CD14-positive monocyte (primary cell): ENCODE data around the gene IMMP2L. TPM values are rescaled to one million over a fixed set of nuclear protein-coding genes. Genes with fewer than 3 reads are reported as not detected.

ENCODE experiments used
- DNase-seq, 3 donors: peaks; one replicate each; pipeline ENCODE4 v3.0.0-alpha.2; 2011 to 2022
- H2AFZ ChIP-seq: 2 replicates; pipeline ENCODE4 v1.6.0; 2012; ENCODE audit warnings: mild to moderate bottlenecking, low read depth, low read length, inconsistent platforms; ENCODE audit not compliant: insufficient read depth, poor library complexity, severe bottlenecking
- H3K27ac ChIP-seq, 2 donors: 1 replicate in 1 of 2; 2 replicates in 1 of 2; pipeline ENCODE4 v1.5.1; 2012 to 2013; ENCODE audit warnings: low read length in 2 of 2, control low read depth in 1 of 2, inconsistent platforms in 1 of 2, low read depth in 1 of 2, mild to moderate bottlenecking in 1 of 2
- H3K27me3 ChIP-seq, 2 donors: one replicate each; pipeline versions ENCODE4 v1.6.0 to v1.6.1; 2011 to 2013; ENCODE audit warnings: low read length in 2 of 2; ENCODE audit not compliant: control insufficient read depth in 2 of 2, insufficient read depth in 2 of 2
- H3K36me3 ChIP-seq, 2 donors: replicated peaks in 1 of 2; 1 replicate in 1 of 2; 2 replicates in 1 of 2; pipeline versions ENCODE4 v1.5.1 to v1.6.1; 2012 to 2013; ENCODE audit warnings: low read length in 2 of 2, control low read depth in 1 of 2, inconsistent platforms in 1 of 2, mild to moderate bottlenecking in 1 of 2; ENCODE audit not compliant: insufficient read depth in 2 of 2, control insufficient read depth in 1 of 2
- H3K4me1 ChIP-seq, 2 donors: 1 replicate in 1 of 2; 2 replicates in 1 of 2; pipeline versions ENCODE4 v1.5.1 to v1.6.1; 2012 to 2013; ENCODE audit warnings: low read length in 2 of 2, control low read depth in 1 of 2, inconsistent platforms in 1 of 2, mild to moderate bottlenecking in 1 of 2, moderate library complexity in 1 of 2; ENCODE audit not compliant: insufficient read depth in 2 of 2, control insufficient read depth in 1 of 2
- H3K4me2 ChIP-seq: replicated peaks from 2 replicates; pipeline ENCODE3; 2012; ENCODE audit warnings: low read length, moderate library complexity, mild to moderate bottlenecking; ENCODE audit not compliant: poor library complexity, severe bottlenecking; ENCODE audit errors: extremely low read depth
- H3K4me3 ChIP-seq, 3 experiments: fragments of 200-600 bp in 1 of 3; sonication (generic) in 1 of 3; replicated peaks in 1 of 3; 1 replicate in 2 of 3; 2 replicates in 1 of 3; pipeline ENCODE4 v1.5.1; 2011 to 2013; ENCODE audit warnings: low read length in 3 of 3, mild to moderate bottlenecking in 3 of 3, control low read depth in 2 of 3, low read depth in 2 of 3, inconsistent platforms in 1 of 3, moderate library complexity in 1 of 3
- H3K79me2 ChIP-seq: 2 replicates; pipeline ENCODE4 v1.6.0; 2012; ENCODE audit warnings: mild to moderate bottlenecking, control low read depth, inconsistent platforms, low read length, moderate library complexity; ENCODE audit not compliant: insufficient read depth
- H3K9ac ChIP-seq: 2 replicates; pipeline ENCODE4 v1.6.0; 2017; ENCODE audit warnings: low read length, mild to moderate bottlenecking; ENCODE audit not compliant: insufficient read depth, poor library complexity, severe bottlenecking
- H3K9me3 ChIP-seq, 2 donors: replicated peaks in 1 of 2; 1 replicate in 1 of 2; 2 replicates in 1 of 2; pipeline versions ENCODE4 v1.5.1 to v1.6.1; 2012 to 2013; ENCODE audit warnings: low read length in 2 of 2, control low read depth in 1 of 2; ENCODE audit not compliant: control insufficient read depth in 1 of 2, insufficient read depth in 1 of 2
- H4K20me1 ChIP-seq: 2 replicates; pipeline ENCODE4 v1.6.0; 2012; ENCODE audit warnings: mild to moderate bottlenecking, low read length, control low read depth, moderate library complexity; ENCODE audit not compliant: insufficient read depth
- H3K27ac Mint-ChIP-seq, 7 donors: one replicate each; pipeline ENCODE4 v1.8.0; 2020; ENCODE audit warnings: mild to moderate bottlenecking in 7 of 7, mixed read lengths in 7 of 7, moderate library complexity in 6 of 7, inconsistent platforms in 2 of 7
- H3K27me3 Mint-ChIP-seq, 3 donors: one replicate each; pipeline ENCODE4 v1.8.0; 2021 to 2022; ENCODE audit warnings: low read depth in 3 of 3, mild to moderate bottlenecking in 3 of 3, mixed read lengths in 3 of 3, moderate library complexity in 3 of 3, inconsistent platforms in 1 of 3
- H3K36me3 Mint-ChIP-seq, 2 donors: one replicate each; pipeline ENCODE4 v1.8.0; 2020; ENCODE audit warnings: mixed read lengths in 2 of 2, inconsistent platforms in 1 of 2, mild to moderate bottlenecking in 1 of 2
- H3K4me1 Mint-ChIP-seq: one replicate; pipeline ENCODE4 v1.8.0; 2020; ENCODE audit warnings: mild to moderate bottlenecking, mixed read lengths
- H3K4me3 Mint-ChIP-seq, 2 donors: one replicate each; pipeline ENCODE4 v1.8.0; 2020; ENCODE audit warnings: mild to moderate bottlenecking in 2 of 2, mixed read lengths in 2 of 2, moderate library complexity in 1 of 2
- H3K9me3 Mint-ChIP-seq, 7 donors: one replicate each; pipeline ENCODE4 v1.8.0; 2020 to 2022; ENCODE audit warnings: mixed read lengths in 7 of 7, mild to moderate bottlenecking in 6 of 7, moderate library complexity in 6 of 7, inconsistent platforms in 2 of 7
- CTCF ChIP-seq: fragments of 200-600 bp; IDR thresholded peaks from one replicate; pipeline ENCODE4 v1.8.0; 2022; ENCODE audit warnings: antibody characterized with exemption, mild to moderate bottlenecking
- WGBS: methylation state at CpG from one replicate; pipeline ENCODE4 v1.1.5; 2013; ENCODE audit warnings: missing lambda C conversion rate; ENCODE audit not compliant: insufficient coverage; 5-methylcytosine and 5-hydroxymethylcytosine counted together
- intact Hi-C, 2 donors: fragments of 100-400 bp; cut with micrococcal nuclease; formaldehyde crosslinking; loops; one replicate each; pipeline versions ENCODE4 v1.15.0 to v1.15.1; 2023
- polyA plus RNA-seq, 3 donors: library from polyadenylated mRNA; depleted of rRNA in 1 of 3; unstranded in 2 of 3; stranded (reverse) in 1 of 3; fragments of 300-500 nt in 2 of 3; fragments of >200 nt in 1 of 3; fragmentation: Illumina TruSeq in 2 of 3; gene quantifications; 1 replicate in 2 of 3; 2 replicates in 1 of 3; pipeline ENCODE4 v1.2.3, GENCODE V29; 2012 to 2021

The IMMP2L gene
- polyA plus RNA-seq, 3 donors: 1.9 to 6.4 (median 6.2) TPM

DNA sequence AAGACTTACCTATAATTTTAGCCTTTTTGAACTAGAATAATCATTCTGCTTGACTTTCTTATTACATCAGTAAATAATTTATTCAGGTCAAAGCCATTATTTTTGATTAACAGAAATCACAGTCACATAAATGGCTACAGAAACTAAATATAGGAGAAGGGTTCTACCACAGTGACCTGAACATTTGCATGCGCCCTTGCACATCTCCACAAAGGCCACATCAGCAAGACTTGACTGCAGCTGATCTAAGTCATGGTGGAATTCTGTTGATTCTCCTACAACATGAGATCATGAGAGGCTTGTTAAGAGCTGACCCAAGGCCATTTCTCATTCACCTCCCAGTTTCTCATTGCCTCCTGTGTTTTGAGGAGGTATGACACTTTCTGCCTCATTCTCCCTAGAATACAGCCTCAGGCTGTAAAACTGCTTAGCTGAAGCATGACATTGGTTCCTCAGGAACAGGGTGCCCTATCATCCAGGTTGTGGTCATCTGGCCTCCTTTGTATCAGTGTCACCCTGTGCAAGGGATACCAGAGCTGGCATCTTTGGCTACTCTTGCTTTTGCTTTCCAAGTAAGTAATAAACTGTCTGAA is 6.7 kb upstream of the IMMP2L start:
- no peaks in the 10 kb centered on the region for H3K36me3 Mint-ChIP-seq
- no peak overlapping the region for H3K4me2 ChIP-seq
- no CpG with 5 or more reads among the region's 1 CpG for WGBS
- no peak overlapping the region for H2AFZ ChIP-seq
- H3K36me3 ChIP-seq: no peaks in the 10 kb centered on the region
- DNase-seq: no peak
- no peaks in the 10 kb centered on the region for H3K79me2 ChIP-seq
- H3K4me3 Mint-ChIP-seq: no peak overlapping the region
- no peak overlapping the region for H3K4me3 ChIP-seq
- H3K27me3 Mint-ChIP-seq: peaks cover 2 to 7% (median 5%) of the 10 kb centered on the region in 3 donors
- no peak overlapping the region for H3K27ac Mint-ChIP-seq
- H3K9ac ChIP-seq: no peak overlapping the region
- intact Hi-C loops: no loop called here
- H3K9me3 Mint-ChIP-seq: peaks cover 18 to 28% (median 20%) of the 10 kb centered on the region in 7 donors
- H3K27me3 ChIP-seq: no peaks in the 10 kb centered on the region
- H3K4me1 ChIP-seq: no peaks in the 10 kb centered on the region
- TF ChIP-seq CTCF: no peak
- no peaks in the 10 kb centered on the region for H4K20me1 ChIP-seq
- peaks cover 15 to 22% of the 10 kb centered on the region in 2 donors for H3K9me3 ChIP-seq
- no peaks in the 10 kb centered on the region for H3K4me1 Mint-ChIP-seq
- H3K27ac ChIP-seq: no peak overlapping the region

DNA sequence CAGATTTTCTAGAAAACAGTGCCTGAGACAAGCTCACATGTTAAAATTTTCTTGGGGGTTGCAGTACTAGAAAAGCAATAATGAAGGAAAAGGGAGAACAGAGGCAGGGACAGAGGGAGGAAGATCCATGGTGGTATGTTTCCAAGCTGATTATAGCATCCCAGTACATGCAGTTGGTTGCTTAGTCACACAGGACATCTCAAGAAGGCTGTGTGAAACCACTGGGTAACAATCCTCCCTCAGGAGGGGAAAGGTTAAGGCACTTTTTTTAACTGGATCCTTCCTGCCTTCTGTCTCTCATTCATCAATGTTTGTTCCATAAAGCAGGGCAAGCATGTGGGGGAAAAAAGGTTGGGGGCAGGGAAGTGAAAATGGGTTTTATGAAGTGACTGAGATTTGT is 6.1 kb upstream of the IMMP2L start:
- Mint-ChIP-seq H3K27me3 (peaks cover 2 to 7% (median 5%) of the 10 kb centered on the region in 3 donors), H3K36me3 (no peaks in the 10 kb centered on the region), H3K4me3 (no peak overlapping the region), H3K4me1 (no peaks in the 10 kb centered on the region), H3K27ac (no peak overlapping the region), H3K9me3 (peaks cover 16 to 28% (median 20%) of the 10 kb centered on the region in 7 donors)
- DNase-seq: no peak
- H3K36me3 ChIP-seq: no peaks in the 10 kb centered on the region
- intact Hi-C loops: no loop called here
- no peaks in the 10 kb centered on the region for H3K79me2 ChIP-seq
- no peaks in the 10 kb centered on the region for H3K4me1 ChIP-seq
- H3K27ac ChIP-seq: no peak overlapping the region
- no peak overlapping the region for H3K9ac ChIP-seq
- H2AFZ ChIP-seq: no peak overlapping the region
- no peaks in the 10 kb centered on the region for H4K20me1 ChIP-seq
- H3K4me2 ChIP-seq: no peak overlapping the region
- peaks cover 15 to 22% of the 10 kb centered on the region in 2 donors for H3K9me3 ChIP-seq
- H3K4me3 ChIP-seq: no peak overlapping the region
- no peak for TF ChIP-seq CTCF
- H3K27me3 ChIP-seq: no peaks in the 10 kb centered on the region
